SU-DHL-6 (cell line): ENCODE measurements around the gene PTPRK.

Source experiments
- H2AFZ ChIP-seq: fragments of 200-600 bp; sonication (generic); 2 replicates; pipeline ENCODE4 v1.6.1; 2014; ENCODE audit warnings: low read depth, mild to moderate bottlenecking, moderate library complexity, mixed read lengths, antibody characterized with exemption, low read length; ENCODE audit not compliant: severe bottlenecking
- H3F3A ChIP-seq: fragments of 200-600 bp; shearing (Covaris generic); 2 replicates; pipeline ENCODE4 v1.6.0; 2016; ENCODE audit warnings: antibody characterized with exemption, mild to moderate bottlenecking; ENCODE audit not compliant: insufficient read depth
- H3K27ac ChIP-seq: fragments of 200-600 bp; sonication (generic); 2 replicates; pipeline ENCODE4 v1.5.1; 2016; ENCODE audit warnings: low read depth, mild to moderate bottlenecking, low read length, moderate library complexity, mixed read lengths
- H3K27me3 ChIP-seq: fragments of 200-600 bp; sonication (generic), shearing (Covaris generic); 2 replicates; pipeline ENCODE4 v1.6.0; 2014; ENCODE audit warnings: mild to moderate bottlenecking, low read length
- H3K36me3 ChIP-seq: fragments of 200-600 bp; sonication (generic); 2 replicates; pipeline ENCODE4 v1.6.1; 2014; ENCODE audit warnings: mild to moderate bottlenecking, low read length, mixed read lengths
- H3K4me2 ChIP-seq: fragments of 300-600, 200-600 bp; shearing (Covaris generic), sonication (generic); 2 replicates; pipeline ENCODE4 v1.6.0; 2014; ENCODE audit warnings: low read length, low read depth, mild to moderate bottlenecking; ENCODE audit not compliant: poor library complexity, severe bottlenecking
- H3K4me3 ChIP-seq: fragments of 200-600 bp; sonication (generic); 2 replicates; pipeline ENCODE4 v1.5.1; 2014; ENCODE audit warnings: antibody characterized with exemption, low read length, mild to moderate bottlenecking, mixed read lengths; ENCODE audit not compliant: insufficient read depth, poor library complexity, severe bottlenecking
- H3K79me2 ChIP-seq: fragments of 200-600 bp; sonication (generic); 2 replicates; pipeline ENCODE4 v1.6.1; 2014; ENCODE audit warnings: mild to moderate bottlenecking, low read length, moderate library complexity; ENCODE audit not compliant: insufficient read depth
- H3K9ac ChIP-seq: fragments of 200-600 bp; sonication (generic); 2 replicates; pipeline ENCODE4 v1.7.0; 2014; ENCODE audit warnings: mild to moderate bottlenecking, low read length
- H3K9me2 ChIP-seq: fragments of 200-600 bp; sonication (generic); replicated peaks from 2 replicates; pipeline ENCODE4 v1.6.1; 2014; ENCODE audit warnings: low read length; ENCODE audit not compliant: insufficient read depth
- H3K9me3 ChIP-seq: fragments of 200-600 bp; sonication (generic); 2 replicates; pipeline ENCODE4 v1.6.1; 2014; ENCODE audit warnings: low read length, mixed read lengths; ENCODE audit not compliant: insufficient read depth
- H4K20me1 ChIP-seq: fragments of 200-600 bp; sonication (generic); 2 replicates; pipeline ENCODE4 v1.6.1; 2014; ENCODE audit warnings: low read depth, mild to moderate bottlenecking, antibody characterized with exemption, low read length, moderate library complexity, mixed read lengths
- CTCF ChIP-seq: fragments of 200-600 bp; sonication (generic); IDR thresholded peaks from one replicate; pipeline ENCODE4 v1.5.1; 2017; ENCODE audit warnings: antibody characterized with exemption, mild to moderate bottlenecking, low read length, moderate library complexity; ENCODE audit not compliant: insufficient read depth, poor library complexity, severe bottlenecking
- EZH2phosphoT487 ChIP-seq: fragments of 200-600 bp; sonication (generic), shearing (Covaris generic); conservative IDR thresholded peaks from 2 replicates; pipeline ENCODE4 v1.6.1; 2018; ENCODE audit warnings: mild to moderate bottlenecking, antibody characterized with exemption, low read length, moderate library complexity, mixed read lengths

The PTPRK gene

GRCh38 chr6:128425856-128426255 is 94.5 kb downstream of the PTPRK start:
- Histone ChIP-seq H3K27ac (no peak overlapping the region), H3K4me2 (no peak overlapping the region), H3K9me3 (no peaks in the 10 kb centered on the region), H3K9me2 (no peaks in the 10 kb centered on the region), H3K36me3 (no peaks in the 10 kb centered on the region), H2AFZ (no peak overlapping the region), H3F3A (no peaks in the 10 kb centered on the region), H3K79me2 (no peaks in the 10 kb centered on the region), H3K27me3 (no peaks in the 10 kb centered on the region), H3K4me3 (no peak overlapping the region), H3K9ac (no peak overlapping the region), H4K20me1 (no peaks in the 10 kb centered on the region)
- no peak for TF ChIP-seq CTCF
- no peak for TF ChIP-seq EZH2phosphoT487

GRCh38 chr6:128422871-128423270 is 97.5 kb downstream of the PTPRK start:
- H4K20me1 ChIP-seq = no peaks in the 10 kb centered on the region
- H3K27ac ChIP-seq = no peak overlapping the region
- no peaks in the 10 kb centered on the region for H3F3A ChIP-seq
- H3K9me3 ChIP-seq = no peaks in the 10 kb centered on the region
- H3K27me3 ChIP-seq = no peaks in the 10 kb centered on the region
- TF ChIP-seq CTCF (no peak), EZH2phosphoT487 (no peak)
- no peaks in the 10 kb centered on the region for H3K36me3 ChIP-seq
- H3K4me3 ChIP-seq = no peak overlapping the region
- H2AFZ ChIP-seq = no peak overlapping the region
- no peaks in the 10 kb centered on the region for H3K79me2 ChIP-seq
- H3K9ac ChIP-seq = no peak overlapping the region
- no peak overlapping the region for H3K4me2 ChIP-seq
- no peaks in the 10 kb centered on the region for H3K9me2 ChIP-seq

- Histone ChIP-seq H3K9me2 (no peaks in the 10 kb centered on the region), H3K27me3 (no peaks in the 10 kb centered on the region), H3K27ac (no peak overlapping the region), H3K4me3 (no peak overlapping the region), H3K9me3 (no peaks in the 10 kb centered on the region), H4K20me1 (no peaks in the 10 kb centered on the region), H3K9ac (no peak overlapping the region), H3K4me2 (no peak overlapping the region), H3K36me3 (no peaks in the 10 kb centered on the region), H2AFZ (no peak overlapping the region), H3K79me2 (no peaks in the 10 kb centered on the region), H3F3A (no peaks in the 10 kb centered on the region)
- no peak for TF ChIP-seq EZH2phosphoT487
- no peak for TF ChIP-seq CTCF
Observed at GRCh38 chr6:128422200-128422599, 98.2 kb downstream of the PTPRK start.
